ENCODE results near the gene ERCC4.

The ERCC4 gene

DNA sequence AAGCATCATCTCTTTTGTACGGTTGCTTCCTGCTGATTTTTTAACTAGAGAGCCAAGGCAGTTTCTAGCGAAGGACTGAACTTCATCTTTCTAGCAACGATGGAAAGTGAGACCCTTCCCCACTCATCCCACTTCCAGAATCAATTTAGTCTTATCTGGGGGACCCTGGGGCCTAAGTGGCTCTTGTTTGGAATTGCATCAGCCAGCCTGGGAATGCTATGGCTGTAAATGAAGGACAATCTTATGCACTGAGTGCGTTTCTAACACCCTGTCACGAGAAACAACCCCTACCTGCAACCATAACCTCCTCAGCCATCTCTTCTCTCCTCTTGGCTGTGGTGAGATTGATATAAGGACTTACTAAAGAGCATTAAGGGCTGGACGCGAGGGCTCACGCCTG, 64.8 kb downstream of the ERCC4 start:
- DNase-seq: no peak
- Histone ChIP-seq H3K27ac (no peak overlapping the region), H3K9me3 (ENCODE audit: severe bottlenecking) (no peaks in the 10 kb centered on the region), H3K4me3 (ENCODE audit: low read depth, low read length) (no peak overlapping the region), H3K27me3 (ENCODE audit: insufficient read depth, low read depth, severe bottlenecking) (no peaks in the 10 kb centered on the region), H3K36me3 (no peaks in the 10 kb centered on the region)
- TF ChIP-seq, protein P1, sequence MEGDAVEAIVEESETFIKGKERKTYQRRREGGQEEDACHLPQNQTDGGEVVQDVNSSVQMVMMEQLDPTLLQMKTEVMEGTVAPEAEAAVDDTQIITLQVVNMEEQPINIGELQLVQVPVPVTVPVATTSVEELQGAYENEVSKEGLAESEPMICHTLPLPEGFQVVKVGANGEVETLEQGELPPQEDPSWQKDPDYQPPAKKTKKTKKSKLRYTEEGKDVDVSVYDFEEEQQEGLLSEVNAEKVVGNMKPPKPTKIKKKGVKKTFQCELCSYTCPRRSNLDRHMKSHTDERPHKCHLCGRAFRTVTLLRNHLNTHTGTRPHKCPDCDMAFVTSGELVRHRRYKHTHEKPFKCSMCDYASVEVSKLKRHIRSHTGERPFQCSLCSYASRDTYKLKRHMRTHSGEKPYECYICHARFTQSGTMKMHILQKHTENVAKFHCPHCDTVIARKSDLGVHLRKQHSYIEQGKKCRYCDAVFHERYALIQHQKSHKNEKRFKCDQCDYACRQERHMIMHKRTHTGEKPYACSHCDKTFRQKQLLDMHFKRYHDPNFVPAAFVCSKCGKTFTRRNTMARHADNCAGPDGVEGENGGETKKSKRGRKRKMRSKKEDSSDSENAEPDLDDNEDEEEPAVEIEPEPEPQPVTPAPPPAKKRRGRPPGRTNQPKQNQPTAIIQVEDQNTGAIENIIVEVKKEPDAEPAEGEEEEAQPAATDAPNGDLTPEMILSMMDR (IDR thresholded peaks at IDR 0.05; ENCODE audit: low read depth, low read length): no peak

- Histone ChIP-seq H3K36me3 (no peaks in the 10 kb centered on the region), H3K27ac (no peak overlapping the region), H3K27me3 (ENCODE audit: insufficient read depth, low read depth, severe bottlenecking) (no peaks in the 10 kb centered on the region), H3K4me3 (ENCODE audit: low read depth, low read length) (no peak overlapping the region), H3K9me3 (ENCODE audit: severe bottlenecking) (no peaks in the 10 kb centered on the region)
- no peak for DNase-seq
- TF ChIP-seq, protein P1 (IDR thresholded peaks at IDR 0.05; ENCODE audit: low read depth, low read length): no peak
Observed at GRCh38 chr16:13988038-13988437, 68.1 kb downstream of the ERCC4 start.

- Histone ChIP-seq H3K4me3 (ENCODE audit: low read depth, low read length) (no peak overlapping the region), H3K27ac (no peak overlapping the region), H3K36me3 (no peaks in the 10 kb centered on the region), H3K27me3 (ENCODE audit: insufficient read depth, low read depth, severe bottlenecking) (peaks cover 3% of the 10 kb centered on the region), H3K9me3 (ENCODE audit: severe bottlenecking) (no peaks in the 10 kb centered on the region)
- TF ChIP-seq, protein P1 (IDR thresholded peaks at IDR 0.05; ENCODE audit: low read depth, low read length): no peak
- DNase-seq: no peak
Observed at GRCh38 chr16:13992322-13992721, 72.4 kb downstream of the ERCC4 start.

GRCh38 chr16:13992976-13993375, 73.0 kb downstream of the ERCC4 start:
- no peaks in the 10 kb centered on the region for H3K36me3 ChIP-seq
- no peak overlapping the region for H3K27ac ChIP-seq
- H3K4me3 ChIP-seq (ENCODE audit: low read depth, low read length): no peak overlapping the region
- H3K9me3 ChIP-seq (ENCODE audit: severe bottlenecking): no peaks in the 10 kb centered on the region
- DNase-seq: no peak
- TF ChIP-seq, protein P1 (IDR thresholded peaks at IDR 0.05; ENCODE audit: low read depth, low read length): no peak
- H3K27me3 ChIP-seq (ENCODE audit: insufficient read depth, low read depth, severe bottlenecking): peaks cover 3% of the 10 kb centered on the region

DNA sequence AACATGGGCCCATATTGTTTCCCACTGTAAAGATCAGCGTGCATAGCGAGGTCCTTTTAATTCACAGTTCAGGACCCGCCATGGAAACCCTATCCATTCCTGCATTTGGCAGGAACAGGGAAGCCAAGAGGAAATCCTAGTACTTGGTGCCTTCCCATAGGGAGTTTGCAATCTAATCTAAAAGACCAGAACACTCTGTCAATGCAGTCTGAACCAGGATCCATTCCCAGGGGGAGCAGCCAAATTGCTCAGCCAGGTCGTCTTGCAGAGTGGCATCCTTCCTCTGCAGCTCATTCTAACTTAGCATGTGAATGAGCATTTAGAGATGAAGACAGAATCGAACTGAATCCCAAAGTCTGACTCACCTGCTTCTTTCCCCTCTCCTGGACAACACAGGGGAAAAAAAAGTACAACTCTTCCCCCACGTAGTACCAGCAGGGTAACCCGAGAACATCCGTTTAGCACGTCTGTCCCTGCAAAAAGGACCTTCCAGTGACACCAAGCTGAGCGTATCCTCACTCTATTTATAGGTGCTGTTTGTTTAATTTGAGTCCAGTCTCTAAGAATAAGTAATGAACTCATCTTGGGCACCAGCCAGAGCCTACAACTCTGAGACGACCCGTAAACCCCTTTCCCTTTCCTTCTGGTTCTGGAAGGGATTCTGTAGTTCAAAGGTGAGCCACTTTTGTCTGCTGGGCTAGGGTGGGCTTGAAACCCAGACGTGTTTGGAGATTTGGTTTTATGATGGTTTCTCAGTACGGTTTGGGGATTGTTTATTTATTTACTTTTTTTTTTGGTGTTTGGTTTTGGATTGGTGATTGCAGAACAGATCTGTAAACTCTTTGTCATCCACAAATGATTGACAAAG, 74.5 kb downstream of the ERCC4 start:
- peaks cover 3% of the 10 kb centered on the region for H3K27me3 ChIP-seq (ENCODE audit: insufficient read depth, low read depth, severe bottlenecking)
- H3K9me3 ChIP-seq (ENCODE audit: severe bottlenecking): no peaks in the 10 kb centered on the region
- no peak overlapping the region for H3K4me3 ChIP-seq (ENCODE audit: low read depth, low read length)
- no peak for DNase-seq
- TF ChIP-seq, protein P1 (IDR thresholded peaks at IDR 0.05; ENCODE audit: low read depth, low read length): no peak
- H3K36me3 ChIP-seq: no peaks in the 10 kb centered on the region
- H3K27ac ChIP-seq: no peak overlapping the region
